ENCODE measurements around the gene ITGA1.

Gene ITGA1

GRCh38 chr5:52789851-52790250 is 2.1 kb downstream of the ITGA1 start:
- TF ChIP-seq PPARA (CRISPR knock-in tag; IDR thresholded peaks at IDR 0.05; ENCODE audit: borderline replicate concordance) (no peak), ZC3H10 (CRISPR knock-in tag; IDR thresholded peaks at IDR 0.05) (no peak), ARNTL (CRISPR knock-in tag; IDR thresholded peaks at IDR 0.05; ENCODE audit: borderline replicate concordance, low read depth) (no peak), ZNF565 (CRISPR knock-in tag; conservative IDR thresholded peaks at IDR 0.05; ENCODE audit: low read depth) (no peak), GLIS3 (CRISPR knock-in tag; IDR thresholded peaks at IDR 0.05) (no peak), BACH2 (CRISPR knock-in tag; IDR thresholded peaks at IDR 0.05; ENCODE audit: borderline replicate concordance) (no peak), CREB5 (CRISPR knock-in tag; IDR thresholded peaks at IDR 0.05; ENCODE audit: low read depth) (no peak), ZFP3 (CRISPR knock-in tag; IDR thresholded peaks at IDR 0.05) (no peak), ZFP30 (CRISPR knock-in tag; IDR thresholded peaks at IDR 0.05) (no peak), RARB (CRISPR knock-in tag; IDR thresholded peaks at IDR 0.05) (no peak), SNAI2 (CRISPR knock-in tag; IDR thresholded peaks at IDR 0.05) (no peak), ISL1 (CRISPR knock-in tag; IDR thresholded peaks at IDR 0.05) (no peak), ZNF8 (CRISPR knock-in tag; IDR thresholded peaks at IDR 0.05) (no peak), OSR1 (CRISPR knock-in tag; IDR thresholded peaks at IDR 0.05) (no peak)
- no peak for ATAC-seq

- no peak for ATAC-seq
- TF ChIP-seq ISL1 (CRISPR knock-in tag; IDR thresholded peaks at IDR 0.05) (no peak), ZNF565 (CRISPR knock-in tag; conservative IDR thresholded peaks at IDR 0.05; ENCODE audit: low read depth) (no peak), CSDC2 (CRISPR knock-in tag; IDR thresholded peaks at IDR 0.05) (no peak), CSRNP3 (CRISPR knock-in tag; IDR thresholded peaks at IDR 0.05) (no peak), ESRRG (CRISPR knock-in tag; IDR thresholded peaks at IDR 0.05) (no peak), POU6F1 (CRISPR knock-in tag; IDR thresholded peaks at IDR 0.05; ENCODE audit: borderline replicate concordance, low read depth) (no peak), TCF4 (CRISPR knock-in tag; IDR thresholded peaks at IDR 0.05; ENCODE audit: borderline replicate concordance) (no peak), SNAI2 (CRISPR knock-in tag; IDR thresholded peaks at IDR 0.05) (no peak), ZFP3 (CRISPR knock-in tag; IDR thresholded peaks at IDR 0.05) (no peak), OSR1 (CRISPR knock-in tag; IDR thresholded peaks at IDR 0.05) (no peak), ZNF70 (CRISPR knock-in tag; IDR thresholded peaks at IDR 0.05) (no peak), CREB5 (CRISPR knock-in tag; IDR thresholded peaks at IDR 0.05; ENCODE audit: low read depth) (no peak), PATZ1 (CRISPR knock-in tag; IDR thresholded peaks at IDR 0.05; ENCODE audit: borderline replicate concordance) (no peak), RARB (CRISPR knock-in tag; IDR thresholded peaks at IDR 0.05) (no peak), ZC3H10 (CRISPR knock-in tag; IDR thresholded peaks at IDR 0.05) (no peak), TOX (CRISPR knock-in tag; IDR thresholded peaks at IDR 0.05; ENCODE audit: borderline replicate concordance) (no peak), PPARA (CRISPR knock-in tag; IDR thresholded peaks at IDR 0.05; ENCODE audit: borderline replicate concordance) (no peak), GLIS3 (CRISPR knock-in tag; IDR thresholded peaks at IDR 0.05) (no peak), ARNTL (CRISPR knock-in tag; IDR thresholded peaks at IDR 0.05; ENCODE audit: borderline replicate concordance, low read depth) (no peak), ZFP30 (CRISPR knock-in tag; IDR thresholded peaks at IDR 0.05) (no peak)
Measured at GRCh38 chr5:52791366-52791765, 3.6 kb downstream of the ITGA1 start.

GRCh38 chr5:52794519-52794918 is 6.8 kb downstream of the ITGA1 start:
- TF ChIP-seq ESRRG (CRISPR knock-in tag; IDR thresholded peaks at IDR 0.05) = no peak
- no peak for TF ChIP-seq CSDC2 (CRISPR knock-in tag; IDR thresholded peaks at IDR 0.05)
- no peak for ATAC-seq

Measured in SK-N-SH treated with all-trans-retinoic acid at 6 μM for 48 hours (cell line).